GM18507 (cell line): ENCODE data around the gene SLCO3A1.

ENCODE experiments used
- DNase-seq: peaks from one replicate; pipeline ENCODE4 v3.0.0; 2011; ENCODE audit warnings: low read depth; ENCODE audit not compliant: insufficient read length; ENCODE audit errors: extremely low spot score
- FAIRE-seq: peaks from 2 replicates; lab custom pipeline; 2011; peaks lifted over from hg19 to GRCh38; lab: Jason Lieb, UNC

Gene SLCO3A1

DNA sequence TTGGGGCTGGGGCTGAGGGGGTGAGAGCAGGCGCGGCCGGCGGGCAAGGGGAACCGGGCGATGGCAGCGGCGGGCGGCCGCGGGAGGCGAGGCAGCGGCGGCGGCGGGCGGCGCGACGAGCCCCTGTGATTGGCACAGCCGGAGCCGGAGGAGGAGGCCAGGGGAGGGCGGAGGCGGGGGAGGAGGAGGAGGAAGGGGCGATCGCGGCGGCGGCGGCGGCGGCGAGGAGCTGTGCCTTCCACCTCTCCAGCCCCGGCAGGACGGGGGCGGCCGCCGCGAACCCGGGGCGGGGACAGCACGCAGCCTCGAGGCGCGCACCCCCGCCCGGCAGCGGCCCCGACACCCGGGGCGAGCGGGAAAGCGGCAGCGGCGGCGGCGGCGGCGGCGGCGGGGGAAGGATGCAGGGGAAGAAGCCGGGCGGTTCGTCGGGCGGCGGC is at the start of gene SLCO3A1:
SLCO3A1 (plus strand) TSS at position 198 of the 437 bp plus-strand sequence.
- no peak for FAIRE-seq
- no peak for DNase-seq

DNA sequence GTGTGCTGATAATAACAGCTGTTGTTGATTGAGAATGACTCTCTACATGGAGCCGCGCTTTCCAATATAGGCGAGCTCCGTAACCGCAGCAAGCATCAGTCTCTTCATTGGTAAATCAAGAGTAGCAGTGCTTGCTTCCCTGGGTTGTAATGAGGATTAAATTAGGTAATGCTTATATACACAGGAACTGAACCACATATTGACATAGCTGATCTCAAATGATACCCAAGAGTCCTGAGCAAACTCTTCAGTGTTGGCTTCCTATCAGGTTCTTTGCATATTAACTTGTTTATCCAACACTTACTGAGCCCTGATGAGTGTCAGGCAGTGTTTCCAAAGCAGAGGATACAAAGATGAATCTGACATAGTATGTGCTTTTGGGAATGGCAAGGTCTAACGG is 46.4 kb upstream of the SLCO3A1 start:
- FAIRE-seq, result no peak
- no peak for DNase-seq

DNA sequence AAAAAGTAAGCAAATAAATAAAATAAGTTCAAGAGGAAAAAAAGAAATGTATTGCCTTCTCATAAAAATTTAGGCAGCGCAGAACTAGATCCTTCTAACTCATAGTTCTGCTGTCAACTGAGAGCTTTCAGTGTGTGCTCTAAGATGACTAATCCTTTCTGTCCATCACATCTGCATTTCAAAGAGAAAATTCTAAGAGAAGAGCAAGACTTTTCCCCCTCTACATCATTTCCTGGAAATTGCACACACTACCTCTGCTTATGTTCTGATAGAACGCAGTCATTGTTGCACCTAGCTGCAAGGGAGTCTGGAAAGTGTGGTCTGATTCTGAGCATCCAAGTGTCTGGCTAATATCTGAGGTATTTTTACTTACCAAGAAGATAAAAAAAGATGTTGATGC is 39.6 kb upstream of the SLCO3A1 start:
- no peak for FAIRE-seq
- no peak for DNase-seq

DNA sequence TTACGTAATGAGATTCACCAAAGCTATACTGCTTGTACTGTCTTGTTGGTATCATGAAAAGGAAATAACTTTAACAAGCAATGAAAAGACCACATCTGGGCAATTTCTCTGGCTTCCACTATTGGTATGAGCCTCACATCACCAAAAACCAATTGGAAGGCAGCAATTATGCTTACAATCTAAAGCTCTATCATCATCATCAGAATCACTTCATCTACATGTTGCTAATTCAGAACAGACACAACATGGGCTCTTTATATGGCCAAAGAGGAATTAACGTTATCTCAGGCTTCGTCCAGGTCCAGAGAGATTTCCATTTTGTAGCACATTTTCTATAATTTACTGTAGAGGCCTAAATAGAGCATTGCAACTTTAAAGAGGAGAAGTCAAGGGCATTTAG is 36.6 kb upstream of the SLCO3A1 start:
- DNase-seq (no peak), FAIRE-seq (no peak)

DNA sequence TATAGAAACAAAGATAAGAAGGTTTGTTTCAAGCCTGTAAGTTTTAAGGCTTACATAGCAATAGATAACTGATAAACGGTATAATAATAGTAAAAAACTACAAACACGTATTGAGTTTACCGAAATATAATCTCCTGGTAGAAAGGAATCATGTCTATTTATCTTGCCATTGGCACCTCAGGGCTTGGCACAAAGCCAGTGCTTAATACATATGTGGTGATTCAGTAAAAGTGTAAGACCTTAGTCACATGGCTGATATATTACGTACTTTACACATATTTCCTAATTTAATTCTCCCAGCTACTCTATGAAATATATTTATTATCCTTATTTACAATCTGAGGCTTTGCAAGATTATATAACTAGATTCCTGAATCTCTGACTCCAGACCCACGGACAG is 32.0 kb upstream of the SLCO3A1 start:
- FAIRE-seq, result no peak

DNA sequence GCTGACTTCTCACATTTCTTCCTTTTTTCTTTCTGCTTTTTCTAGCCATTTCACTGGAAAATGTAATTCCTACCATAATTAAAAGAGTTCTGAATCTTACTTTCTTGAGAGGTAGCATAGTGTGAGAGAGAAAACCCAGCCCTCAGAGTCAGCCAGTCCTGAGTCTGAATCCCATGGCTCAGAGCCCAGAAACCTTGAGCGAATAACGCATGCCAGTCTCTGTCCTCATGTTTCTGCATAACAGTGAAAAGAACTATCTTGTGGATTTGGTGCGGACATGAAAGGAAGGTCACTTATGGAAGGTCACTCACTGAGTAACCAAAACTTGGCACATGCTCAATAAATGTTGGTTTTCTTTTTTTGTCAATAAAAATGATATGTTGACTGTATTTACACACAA is 29.3 kb upstream of the SLCO3A1 start:
- FAIRE-seq (no peak), DNase-seq (no peak)

More for the DNA sequence above, 32.0 kb upstream of the SLCO3A1 start:
- no peak for DNase-seq

DNA sequence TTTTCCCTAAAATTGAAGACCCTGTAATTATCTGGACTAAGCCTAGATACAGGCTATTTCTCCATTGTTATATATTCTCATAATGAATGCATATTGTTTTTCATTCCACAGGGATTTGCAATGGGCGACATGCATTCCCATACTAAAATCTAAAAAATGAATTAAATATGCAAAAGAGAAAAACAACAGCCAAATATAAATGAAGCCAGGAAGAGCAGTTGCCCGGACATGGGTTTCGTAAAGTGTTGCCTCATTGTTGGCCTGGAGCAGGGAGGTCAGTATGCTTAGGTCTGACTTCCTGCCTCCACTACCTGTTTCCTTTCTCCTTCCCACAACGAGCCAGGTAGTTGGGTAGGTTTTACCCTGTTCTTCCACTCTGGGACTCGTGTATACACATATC is 27.1 kb upstream of the SLCO3A1 start:
- no peak for DNase-seq
- no peak for FAIRE-seq

DNA sequence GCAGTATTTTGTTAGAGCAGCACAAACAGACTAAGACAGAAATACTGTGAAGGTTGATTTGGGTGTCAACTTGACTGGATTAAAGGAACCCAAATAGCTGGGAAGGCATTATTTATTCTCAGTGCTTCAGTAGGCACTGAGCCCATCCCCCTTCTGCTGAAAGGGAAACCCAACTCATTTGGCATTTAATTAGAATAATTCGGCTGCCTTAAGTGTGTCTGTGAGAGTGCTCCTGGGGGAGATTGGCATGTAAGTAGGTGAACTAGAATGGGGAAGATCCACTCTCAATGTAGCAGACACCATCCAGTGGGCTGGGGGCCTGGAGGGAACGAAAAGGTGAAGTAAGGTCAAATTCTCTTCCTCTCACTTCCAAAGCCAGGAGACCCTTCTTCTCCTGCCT is 20.5 kb upstream of the SLCO3A1 start:
- no peak for FAIRE-seq

DNA sequence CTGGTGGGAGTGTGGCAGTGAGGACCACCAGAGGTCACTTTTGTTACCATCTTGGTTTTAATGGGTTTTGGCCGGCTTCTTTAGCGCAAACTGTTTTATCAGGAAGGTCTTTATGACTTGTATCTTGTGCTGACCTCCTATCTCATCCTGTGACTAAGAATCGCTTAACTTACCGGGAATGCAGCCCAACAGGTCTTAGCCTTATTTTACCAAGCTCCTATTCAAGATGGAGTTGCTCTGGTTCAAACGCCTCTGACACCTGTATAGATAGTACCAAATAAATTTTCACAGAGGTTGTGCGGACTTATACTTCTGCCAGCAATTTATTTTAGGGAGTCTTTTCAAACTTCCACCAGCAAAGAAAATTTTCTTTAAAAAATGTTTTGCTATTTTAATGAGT is 13.6 kb upstream of the SLCO3A1 start:
- DNase-seq (no peak), FAIRE-seq (no peak)

More for the DNA sequence above, 20.5 kb upstream of the SLCO3A1 start:
- DNase-seq, result no peak

DNA sequence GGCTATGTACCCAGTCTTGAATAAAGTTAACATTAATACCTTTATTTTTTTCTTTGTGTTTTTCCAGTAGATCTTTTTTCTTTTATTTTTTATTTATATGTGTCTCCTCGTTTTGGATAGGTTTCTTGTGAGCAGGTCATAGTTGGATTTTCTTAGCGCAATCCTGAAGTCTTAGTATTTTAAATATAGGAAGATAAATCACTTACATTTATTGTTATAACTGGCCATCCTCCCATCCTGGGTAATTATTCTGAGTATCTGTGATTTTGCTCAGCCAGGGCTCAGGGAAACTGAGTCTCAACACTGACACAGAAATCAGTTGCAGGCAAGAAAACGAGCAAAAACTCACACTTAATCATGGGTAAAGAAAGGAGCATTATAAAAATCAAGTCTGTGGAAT is 11.6 kb upstream of the SLCO3A1 start:
- FAIRE-seq (no peak), DNase-seq (no peak)

DNA sequence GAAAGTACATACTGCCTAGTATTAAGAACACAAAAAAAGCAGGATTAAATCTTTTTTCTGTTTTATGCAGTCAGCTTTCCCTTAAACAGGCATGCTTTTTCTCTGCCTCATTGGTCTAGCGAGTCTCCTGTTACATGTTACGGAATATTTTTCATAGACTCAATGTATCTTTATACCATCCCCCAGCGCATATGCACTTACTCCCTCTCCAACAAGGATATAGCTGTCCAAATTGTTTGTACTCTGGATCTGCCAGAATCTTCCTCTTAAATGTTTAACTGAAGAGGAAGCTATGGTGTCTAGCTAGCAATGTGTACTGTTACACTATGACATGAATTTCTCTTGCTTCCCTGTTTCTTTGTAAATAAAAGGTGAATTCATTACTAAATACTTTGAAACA is 9.2 kb upstream of the SLCO3A1 start:
- DNase-seq (no peak), FAIRE-seq (no peak)

DNA sequence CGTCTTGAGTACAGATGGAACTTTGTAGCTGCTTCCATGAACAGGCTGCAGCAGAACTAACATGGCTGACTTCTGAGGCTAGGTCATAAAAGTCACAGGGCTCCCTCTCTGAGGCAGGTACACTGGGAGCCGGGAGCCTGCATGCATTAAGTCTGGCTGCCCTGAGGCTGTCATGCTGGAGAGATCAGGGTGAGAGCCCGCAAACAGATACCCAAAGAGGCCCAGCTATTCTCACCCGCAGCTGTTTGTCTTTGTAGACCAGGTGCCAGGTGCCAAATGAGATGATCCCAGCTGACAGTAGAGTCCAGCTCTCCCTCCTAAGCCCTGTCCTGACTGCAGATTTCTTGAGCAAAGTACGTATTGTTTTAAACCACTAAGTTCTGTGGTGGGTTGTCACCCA is 8.6 kb upstream of the SLCO3A1 start:
- DNase-seq (no peak), FAIRE-seq (no peak)

DNA sequence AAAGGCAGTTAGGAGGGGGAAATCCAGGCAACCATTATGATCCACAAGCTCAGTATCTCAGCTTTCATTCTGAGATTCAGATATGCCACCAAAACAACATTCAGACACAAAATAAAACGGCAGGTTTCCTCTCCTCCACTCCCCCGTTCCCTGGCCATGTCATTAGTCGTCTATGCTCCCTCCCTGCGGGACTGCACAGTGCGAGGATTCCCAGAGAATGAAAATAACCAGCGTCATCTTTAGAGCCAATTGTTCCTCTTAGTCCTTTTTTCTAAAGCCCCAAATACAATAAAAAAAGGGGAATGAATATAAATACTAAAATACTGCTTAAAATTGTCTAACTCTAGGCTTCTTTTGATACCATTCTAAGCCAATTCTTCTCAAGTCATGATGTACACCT is 7.8 kb upstream of the SLCO3A1 start:
- no peak for FAIRE-seq
- no peak for DNase-seq

DNA sequence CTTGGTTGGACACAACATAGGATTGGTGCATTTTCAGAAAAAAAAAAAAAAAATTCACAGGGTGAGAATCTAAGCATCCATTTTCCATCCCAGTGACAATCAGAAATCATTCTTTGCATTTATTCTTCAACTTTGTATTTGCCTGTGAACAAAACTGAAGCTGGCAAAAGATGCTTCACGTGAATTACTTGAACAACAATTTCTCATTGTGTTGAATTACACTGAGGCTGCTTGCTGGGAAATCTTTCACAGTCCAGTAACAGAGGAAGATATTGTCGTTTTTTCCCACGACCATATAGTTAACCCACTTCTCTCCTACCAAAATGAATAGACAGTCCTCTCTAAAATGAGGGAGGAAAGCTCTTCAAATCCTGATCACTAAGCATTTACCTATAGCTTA is 4.3 kb upstream of the SLCO3A1 start:
- no peak for FAIRE-seq
- DNase-seq, result no peak

DNA sequence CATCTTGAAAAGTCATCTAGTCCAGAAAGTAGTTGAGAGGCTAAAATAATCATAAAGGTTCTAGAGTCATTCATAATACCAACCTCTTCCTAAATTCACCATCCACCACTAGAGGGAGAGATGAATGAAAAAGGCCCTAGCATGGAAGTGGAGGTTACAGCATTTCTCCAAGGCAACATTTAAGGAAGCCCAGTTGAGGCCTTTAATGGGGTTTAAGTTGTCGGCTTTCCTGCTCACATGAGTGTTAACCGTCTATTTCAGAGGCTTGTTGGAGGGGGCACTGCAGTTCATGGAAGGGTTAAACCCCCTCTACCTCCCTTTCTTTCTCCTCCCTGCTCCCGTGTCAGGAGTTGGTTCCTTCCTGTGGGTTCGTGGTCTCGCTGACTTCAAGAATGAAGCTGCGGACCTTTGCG is 3.8 kb upstream of the SLCO3A1 start:
- no peak for FAIRE-seq
- no peak for DNase-seq

DNA sequence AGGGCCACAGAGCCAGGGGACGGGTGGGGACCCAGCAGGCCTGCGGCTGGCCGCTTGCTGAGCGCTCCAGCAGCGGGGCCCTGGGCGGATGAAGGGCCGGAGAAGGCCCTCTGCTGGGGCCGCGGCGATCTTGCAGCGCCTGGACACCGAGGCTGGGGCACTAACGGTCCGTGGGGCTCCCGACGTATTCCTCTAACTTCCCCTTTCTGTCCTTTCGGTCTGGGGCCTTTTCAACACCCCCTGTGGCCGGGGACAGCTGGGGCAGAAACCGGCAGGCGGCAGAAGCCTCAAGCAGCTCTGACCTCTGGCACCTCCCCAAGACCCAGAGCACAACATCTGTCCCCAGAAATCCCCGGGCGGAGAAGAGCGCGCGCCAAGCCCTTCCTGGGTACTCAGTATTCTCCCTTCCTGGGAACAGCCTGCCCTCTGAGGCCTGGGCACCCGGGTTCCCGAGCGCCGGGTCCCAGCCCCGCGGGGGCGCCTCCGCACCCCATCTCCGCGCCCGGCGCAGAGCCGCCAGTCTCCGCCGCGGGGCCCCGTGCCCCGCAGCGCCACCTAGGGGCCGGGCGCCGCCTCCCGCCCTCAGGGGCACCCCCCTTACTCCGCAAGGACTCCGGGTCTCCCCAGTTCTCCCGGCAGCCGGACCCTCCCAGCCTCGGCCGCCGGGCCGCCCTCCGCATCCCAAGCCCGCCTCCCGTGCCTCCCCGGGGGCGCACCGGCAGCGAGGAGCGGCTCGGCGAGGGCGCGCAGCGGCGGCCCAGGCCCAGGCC is 582 bp upstream of the SLCO3A1 start:
- FAIRE-seq (peak; percentile 18), DNase-seq (peak; percentile 29)

DNA sequence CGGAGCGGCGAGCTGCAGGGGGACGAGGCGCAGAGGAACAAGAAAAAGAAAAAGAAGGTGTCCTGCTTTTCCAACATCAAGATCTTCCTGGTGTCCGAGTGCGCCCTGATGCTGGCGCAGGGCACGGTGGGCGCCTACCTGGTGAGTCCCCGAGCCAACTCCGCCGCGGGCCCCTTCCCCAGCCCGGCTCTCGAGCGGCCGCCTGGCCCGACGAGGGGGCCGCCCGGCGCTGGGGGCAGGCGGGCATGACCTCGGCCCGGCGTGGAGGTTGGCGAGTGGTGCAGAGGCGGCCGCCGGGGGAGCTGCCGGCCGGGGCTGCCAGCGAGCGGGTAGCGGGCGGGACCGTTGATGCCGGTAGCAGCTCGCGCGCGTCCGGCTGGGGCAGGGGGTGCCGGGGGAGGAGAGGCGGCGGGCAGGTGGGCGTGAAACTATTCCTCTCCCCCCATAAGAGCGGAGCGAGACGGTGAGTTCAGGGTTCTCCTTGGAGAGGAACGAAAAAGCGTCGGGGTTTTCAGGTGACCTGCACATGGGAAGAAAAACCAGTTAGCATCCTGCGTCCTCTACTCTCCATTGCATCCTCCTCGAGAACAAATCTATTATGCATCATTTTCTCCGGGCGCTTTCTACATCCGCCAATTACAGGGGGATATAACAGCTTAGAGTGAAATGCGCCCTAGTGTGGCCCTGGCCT is 585 bp downstream of the SLCO3A1 start:
- no peak for FAIRE-seq

DNA sequence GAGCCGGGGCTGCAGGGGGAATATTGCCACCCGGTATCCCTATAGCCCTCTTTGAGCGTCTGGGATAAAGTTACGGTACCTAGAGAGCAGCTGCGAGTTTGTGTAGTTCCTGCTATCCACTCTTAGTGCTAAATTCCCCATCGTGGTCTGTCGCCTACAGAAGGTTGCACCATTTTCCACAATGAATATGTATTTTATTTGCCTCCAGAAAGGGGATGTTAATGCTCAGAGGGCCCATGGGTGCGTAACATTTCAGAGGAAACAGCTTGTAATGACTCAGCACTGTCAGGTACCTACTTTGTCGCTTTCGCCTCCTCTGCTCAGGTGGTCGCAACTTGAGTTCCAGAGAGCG is 1.1 kb downstream of the SLCO3A1 start:
- no peak for FAIRE-seq
- DNase-seq, result no peak

More for the DNA sequence above, 585 bp downstream of the SLCO3A1 start:
- DNase-seq, result no peak

DNA sequence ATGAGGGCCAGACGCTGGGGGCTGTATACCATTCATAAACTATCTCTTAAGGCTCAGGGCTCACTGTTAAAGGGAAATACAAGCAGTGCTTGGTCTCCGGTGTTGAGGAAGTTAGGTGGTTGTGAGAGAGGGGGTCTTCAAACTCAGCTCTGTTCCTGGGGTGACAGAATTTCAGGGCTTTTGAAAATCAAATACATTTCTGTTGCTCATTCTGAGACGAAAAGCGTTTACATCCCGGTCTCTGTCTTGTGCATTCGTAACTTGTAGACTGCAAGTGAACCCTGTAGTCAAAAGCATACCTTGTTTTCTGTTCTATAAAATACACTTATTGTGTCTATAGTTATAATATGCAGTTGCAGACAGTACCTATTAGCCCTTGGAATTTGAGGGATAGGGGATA is 1.7 kb downstream of the SLCO3A1 start:
- no peak for FAIRE-seq
- DNase-seq, result no peak

DNA sequence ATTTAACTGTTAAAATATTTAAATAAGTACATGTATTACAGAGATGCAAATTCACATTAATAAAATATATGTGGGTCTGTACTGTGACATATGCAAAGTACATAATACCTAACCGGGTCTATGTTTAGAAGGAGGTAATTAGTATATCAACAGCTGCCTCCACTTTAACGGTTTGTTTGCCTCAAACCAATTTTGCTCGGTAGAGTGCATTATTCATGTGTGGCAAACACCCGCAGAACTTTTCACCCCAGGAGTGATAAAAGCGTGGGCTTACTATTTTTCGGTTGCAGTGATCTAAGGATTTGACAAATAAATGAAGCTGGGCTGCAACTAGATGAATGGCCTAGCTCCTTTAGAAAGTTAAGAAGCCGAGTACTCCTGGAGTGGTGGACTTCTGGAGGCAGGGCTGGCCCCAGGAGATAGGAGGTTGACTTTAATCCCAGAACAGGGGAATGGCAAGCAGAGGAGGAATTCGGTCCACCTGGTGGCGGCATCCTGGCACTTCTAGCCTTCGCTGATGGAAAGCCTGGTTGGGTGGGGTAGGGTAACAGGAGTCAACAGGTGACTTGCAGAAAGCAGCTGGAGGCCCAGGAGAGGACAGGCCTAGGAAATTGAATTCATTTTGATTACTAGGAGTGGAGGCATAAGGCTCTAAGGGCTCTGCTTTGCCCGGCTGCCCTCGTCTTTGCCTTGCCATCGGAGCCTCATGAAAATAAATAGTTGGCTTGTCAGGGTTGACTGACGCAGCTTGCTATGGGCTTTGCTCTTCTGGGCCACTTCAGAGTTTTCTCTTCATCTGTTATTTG is 2.4 kb downstream of the SLCO3A1 start:
- peak; percentile 49 for FAIRE-seq
- DNase-seq, result no peak
